Putamen (tissue), 1 donor: ENCODE measurements around the gene PRKCD.

ENCODE experiments used
- DNase-seq: peaks from one replicate; pipeline ENCODE4 v3.0.0-alpha.2; 2016; ENCODE audit warnings: low spot score

Gene PRKCD

GRCh38 chr3:53190659-53191058, 29.6 kb downstream of the PRKCD start:
- no peak for DNase-seq

DNA sequence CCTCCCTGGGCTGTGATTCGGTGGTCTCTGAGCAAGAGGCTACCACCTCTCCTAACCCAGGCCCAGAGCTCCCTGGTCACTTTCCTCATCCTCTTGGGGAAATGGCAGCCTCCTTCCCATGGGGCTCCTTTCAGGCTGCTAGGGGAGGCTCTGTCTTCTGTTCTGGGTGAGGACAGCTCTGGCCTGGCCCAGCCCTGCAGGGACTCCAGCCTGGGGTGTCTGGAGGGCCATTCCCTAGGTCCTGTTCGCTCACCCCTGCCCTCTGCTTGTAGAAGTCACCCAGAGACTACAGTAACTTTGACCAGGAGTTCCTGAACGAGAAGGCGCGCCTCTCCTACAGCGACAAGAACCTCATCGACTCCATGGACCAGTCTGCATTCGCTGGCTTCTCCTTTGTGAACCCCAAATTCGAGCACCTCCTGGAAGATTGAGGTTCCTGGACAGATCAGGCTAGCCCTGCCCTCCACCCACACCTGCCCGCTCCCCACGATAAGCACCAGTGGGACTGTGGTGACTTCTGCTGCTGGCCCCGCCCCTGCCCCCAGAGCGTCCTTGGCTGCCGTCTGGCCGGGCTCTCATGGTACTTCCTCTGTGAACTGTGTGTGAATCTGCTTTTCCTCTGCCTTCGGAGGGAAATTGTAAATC, 30.9 kb downstream of the PRKCD start:
- no peak for DNase-seq

- no peak for DNase-seq
Observed at GRCh38 chr3:53192608-53193007, 31.6 kb downstream of the PRKCD start.

DNA sequence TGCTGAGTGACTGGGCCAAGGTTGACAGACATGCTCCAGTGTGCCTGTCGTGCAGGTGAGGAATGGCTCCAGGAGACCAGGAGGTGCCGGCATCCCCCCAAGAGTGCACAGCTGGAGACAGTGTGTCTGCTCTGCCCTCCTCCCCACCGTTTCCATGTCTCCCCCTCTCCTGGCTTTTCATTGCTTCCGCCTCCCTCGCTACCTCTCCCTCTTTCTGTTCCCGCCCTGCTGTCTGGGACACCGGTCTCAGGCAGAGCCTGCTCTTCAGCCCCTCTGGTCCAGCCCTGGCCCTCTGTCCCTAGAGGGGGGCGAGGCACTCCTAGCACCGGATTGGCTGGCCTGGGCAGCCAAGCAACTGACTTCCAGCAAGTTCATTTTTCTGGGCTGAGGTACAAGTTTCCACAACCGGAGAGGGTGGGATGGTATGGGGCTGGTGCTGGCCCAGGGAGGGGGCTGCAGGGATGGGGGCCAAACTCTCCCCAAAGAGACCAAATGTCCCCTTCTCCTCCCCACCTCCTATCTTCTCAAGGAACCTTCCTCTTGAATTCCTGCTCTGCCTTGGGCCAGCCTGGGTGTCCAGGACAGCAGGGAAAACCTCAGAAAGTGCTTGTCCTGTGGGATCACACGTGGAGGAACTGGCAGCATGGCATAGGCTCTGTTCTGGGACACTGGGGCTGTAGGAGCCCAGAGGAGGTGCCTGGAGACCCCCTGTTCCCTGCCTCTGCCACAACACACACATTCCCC, 32.6 kb downstream of the PRKCD start:
- no peak for DNase-seq

DNA sequence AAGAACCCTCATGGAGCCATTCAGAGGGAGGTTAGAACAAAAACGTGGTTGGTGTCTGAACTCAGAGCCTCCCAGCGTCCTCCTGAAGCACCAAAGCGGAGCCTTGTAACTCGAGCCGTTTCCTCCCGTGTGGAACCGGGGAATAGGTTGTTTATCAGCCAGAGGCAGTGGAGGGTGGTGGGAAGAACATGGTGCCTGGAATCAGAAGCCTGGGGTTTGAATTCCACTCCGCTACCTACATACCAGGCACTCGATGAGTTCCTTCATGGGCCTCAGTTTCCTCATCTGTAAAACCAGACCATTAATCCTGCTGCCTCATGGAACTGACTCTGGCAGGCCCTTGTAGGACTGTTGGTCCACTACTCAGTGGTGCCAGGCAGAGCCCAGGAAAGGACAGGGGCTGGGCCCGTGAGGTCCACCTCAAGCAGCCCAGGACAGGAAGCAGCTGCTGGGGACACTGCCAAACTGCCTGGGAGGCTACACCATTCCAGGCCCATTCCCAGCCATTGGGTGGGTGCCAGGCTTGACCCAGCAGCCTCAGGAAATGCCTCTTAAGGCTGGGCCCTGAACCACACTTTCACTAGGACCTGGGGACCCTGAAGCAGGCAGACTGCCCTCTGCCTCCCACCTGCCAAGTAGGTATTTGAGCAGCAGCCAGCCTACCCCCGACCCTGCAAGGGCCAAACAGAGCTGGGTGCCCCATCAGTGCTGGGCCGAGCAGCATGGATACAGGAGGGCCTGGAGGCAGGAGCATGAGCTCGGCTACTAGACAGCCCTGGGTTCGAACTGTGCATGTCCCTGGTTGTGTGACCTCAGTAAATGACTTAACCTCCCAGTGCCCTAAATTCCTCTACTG, 33.4 kb downstream of the PRKCD start:
- no peak for DNase-seq

- no peak for DNase-seq
Observed at GRCh38 chr3:53195066-53195450, 34.0 kb downstream of the PRKCD start.

- no peak for DNase-seq
Observed at GRCh38 chr3:53195602-53196574, 34.9 kb downstream of the PRKCD start.

- peak; percentile 75 for DNase-seq
Observed at GRCh38 chr3:53196575-53197407, 35.8 kb downstream of the PRKCD start.

- no peak for DNase-seq
Observed at GRCh38 chr3:53198256-53198977, 37.4 kb downstream of the PRKCD start.

DNA sequence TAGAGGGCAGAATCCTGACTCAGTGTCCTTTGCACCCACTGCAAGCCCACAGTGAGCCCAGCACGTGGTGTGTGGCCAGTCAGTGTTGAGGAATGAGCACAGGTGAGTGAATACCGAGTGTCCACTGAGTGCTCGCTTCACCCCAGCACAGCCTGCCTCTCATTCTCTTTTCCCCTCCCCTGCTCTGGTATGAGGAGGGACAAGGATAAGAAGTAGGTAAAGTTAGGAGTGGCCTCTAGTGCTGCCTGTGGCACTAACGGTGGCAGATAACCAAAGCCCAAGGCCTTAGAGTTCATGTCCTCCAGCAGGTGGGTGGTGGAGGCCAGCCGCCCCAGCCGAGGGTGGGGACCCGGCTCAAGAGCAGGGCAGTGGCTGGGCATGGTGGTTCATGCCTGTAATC, 38.0 kb downstream of the PRKCD start:
- DNase-seq: no peak

DNA sequence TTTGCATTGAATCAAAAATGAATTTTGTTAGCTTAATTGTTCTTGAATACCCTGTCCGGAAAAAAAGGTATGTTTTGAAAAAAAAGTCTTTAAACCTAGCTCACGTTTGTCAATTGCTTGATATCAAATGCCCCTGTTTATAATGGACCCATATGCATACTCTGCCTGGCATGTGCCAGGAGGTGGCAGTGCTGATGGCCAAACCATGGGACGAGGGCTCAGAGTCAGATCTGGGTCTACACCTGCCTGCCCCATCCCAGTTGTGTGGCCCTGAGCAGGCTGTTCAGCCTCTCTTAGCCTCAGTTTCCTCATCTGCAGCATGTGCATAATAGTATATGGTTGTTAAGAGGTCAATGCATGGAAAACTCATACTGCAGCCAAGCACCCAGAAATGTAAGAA, 38.8 kb downstream of the PRKCD start:
- no peak for DNase-seq

DNA sequence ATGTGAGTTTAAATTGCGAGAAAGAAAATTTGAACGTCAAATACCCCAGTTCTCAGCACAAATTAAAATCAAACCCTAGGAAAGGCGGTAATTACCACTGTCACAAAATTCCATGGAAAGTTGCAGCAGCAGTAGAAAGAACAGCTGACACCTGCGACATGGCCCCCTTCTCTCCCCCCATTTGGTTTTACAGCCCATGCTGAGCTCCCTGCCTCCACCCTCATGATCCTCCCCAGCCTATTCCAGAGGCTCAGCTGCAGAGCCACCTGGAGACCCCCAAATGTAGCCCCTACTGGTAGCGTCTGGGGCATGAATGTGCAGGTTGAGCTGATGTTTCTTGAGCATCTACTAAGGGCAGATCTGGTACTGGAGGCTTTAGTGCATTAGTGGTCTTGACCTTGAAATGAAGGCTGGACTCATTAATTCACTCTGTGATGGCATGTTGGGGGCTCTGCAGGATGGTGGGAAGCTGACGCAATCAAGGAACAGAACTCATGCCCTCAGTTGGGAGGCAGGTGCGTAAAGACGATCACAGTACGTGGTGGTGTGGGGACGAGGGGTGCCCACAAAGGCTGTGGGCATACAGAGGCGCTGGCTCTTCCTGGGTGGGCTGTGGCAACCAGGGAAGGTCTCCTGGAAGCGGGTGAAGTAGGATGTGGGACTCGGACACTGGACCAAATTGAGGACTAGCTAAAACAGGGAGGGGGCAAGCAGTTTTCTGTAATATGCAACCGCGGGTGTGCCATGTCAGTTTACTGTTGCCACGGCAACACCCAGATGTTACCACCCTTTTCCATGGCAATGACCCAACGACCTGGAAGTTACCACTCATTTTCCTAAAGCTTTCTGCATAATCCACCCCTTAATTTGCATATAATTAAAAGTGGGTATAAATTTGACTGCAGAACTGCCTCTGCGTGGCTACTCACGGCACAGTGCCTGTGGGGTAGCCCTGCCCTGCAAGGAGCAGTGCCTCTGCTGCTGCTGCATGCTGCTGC, 39.8 kb downstream of the PRKCD start:
- DNase-seq: no peak

- no peak for DNase-seq
Observed at GRCh38 chr3:53202331-53203015, 41.5 kb downstream of the PRKCD start.

DNA sequence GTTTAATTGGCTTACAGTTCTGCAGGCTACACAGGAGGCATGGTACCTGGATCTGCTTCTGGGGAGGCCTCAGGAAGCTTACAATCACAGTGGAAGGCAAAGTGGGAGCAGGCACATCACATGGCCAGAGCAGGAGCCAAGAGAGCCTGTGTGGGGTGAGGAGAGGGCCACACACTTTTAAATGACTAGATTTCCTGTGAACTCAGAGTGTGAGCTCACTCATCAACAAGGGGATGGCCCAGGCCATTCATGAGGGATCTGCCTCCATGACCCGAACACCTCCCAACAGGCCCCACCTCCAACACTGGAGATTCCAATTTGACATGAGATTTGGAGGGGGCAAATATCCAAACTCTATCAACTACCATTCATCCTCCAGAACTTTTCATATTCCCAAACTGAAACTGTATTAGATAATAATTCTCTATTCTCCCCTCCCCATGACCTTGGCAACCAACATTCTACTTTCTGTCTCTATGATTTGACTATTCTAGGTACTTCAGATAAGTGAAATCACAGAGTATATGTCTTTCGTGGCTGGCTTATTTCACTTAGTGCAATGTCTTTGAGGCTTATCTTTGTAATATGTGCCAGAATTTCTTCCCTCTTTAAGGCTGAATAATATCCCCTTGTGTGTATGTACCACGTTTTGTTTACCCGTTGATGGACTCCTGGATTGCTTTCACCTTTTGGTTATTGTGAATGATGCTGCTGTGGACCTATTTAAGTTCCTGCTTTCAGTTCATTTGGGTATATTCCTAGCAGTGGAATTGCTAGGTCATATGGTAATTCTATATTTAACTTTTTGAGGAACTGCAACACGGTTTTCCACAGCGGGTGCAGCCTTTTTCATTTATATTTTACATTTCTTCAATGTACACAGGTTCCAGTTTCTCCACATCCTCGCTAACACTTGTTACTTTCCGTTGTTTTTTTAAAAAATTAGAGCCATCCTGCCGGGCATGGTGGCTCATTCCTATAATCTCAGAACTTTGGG, 51.0 kb downstream of the PRKCD start:
- DNase-seq: no peak

DNA sequence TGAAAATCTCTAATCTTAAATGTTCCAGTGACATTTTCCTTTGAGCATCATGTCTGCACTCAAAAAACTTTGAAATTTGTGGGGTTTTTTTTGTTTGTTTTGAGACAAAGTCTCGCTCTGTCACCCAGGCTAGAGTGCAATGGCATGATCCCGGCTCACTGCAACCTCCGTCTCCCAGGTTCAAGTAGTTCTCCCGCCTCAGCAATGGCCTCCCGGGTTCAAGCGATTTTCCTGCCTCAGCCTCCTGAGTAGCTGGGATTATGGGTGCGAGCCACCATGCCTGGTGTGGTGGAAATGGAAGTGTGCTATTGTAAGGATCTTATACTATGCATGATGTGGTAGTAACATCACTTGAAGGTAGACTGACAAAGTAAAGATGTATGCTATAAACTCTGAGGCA, 52.3 kb downstream of the PRKCD start:
- DNase-seq: no peak

GRCh38 chr3:53215816-53216215, 54.8 kb downstream of the PRKCD start:
- no peak for DNase-seq

DNA sequence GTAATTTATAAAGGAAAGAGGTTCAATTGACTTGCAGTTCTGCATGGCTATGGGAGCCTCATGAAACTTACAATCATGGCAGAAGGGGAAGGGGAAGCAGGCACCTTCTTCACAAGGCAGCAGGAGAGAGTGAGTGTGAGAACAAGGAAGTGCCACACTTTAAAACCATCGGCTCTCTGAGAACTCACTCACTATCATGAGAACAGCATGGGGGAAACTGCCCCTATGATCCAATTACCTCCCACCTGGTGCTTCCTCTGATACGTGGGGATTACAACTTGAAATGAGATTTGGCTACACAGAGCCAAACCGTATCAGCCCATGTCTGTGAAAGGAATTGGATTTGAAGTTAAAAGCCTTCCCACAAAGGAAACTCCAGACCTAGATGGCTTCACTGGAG, 55.7 kb downstream of the PRKCD start:
- DNase-seq: no peak
